NCI-H748 (cell line): Measurements from ENCODE around the gene CAMTA1.

Experiments used
- DNase-seq: peaks from one replicate; lab custom pipeline; 2025; ENCODE audit not compliant: unreplicated experiment; lab: John Stamatoyannopoulos, UW

CAMTA1 gene

DNA sequence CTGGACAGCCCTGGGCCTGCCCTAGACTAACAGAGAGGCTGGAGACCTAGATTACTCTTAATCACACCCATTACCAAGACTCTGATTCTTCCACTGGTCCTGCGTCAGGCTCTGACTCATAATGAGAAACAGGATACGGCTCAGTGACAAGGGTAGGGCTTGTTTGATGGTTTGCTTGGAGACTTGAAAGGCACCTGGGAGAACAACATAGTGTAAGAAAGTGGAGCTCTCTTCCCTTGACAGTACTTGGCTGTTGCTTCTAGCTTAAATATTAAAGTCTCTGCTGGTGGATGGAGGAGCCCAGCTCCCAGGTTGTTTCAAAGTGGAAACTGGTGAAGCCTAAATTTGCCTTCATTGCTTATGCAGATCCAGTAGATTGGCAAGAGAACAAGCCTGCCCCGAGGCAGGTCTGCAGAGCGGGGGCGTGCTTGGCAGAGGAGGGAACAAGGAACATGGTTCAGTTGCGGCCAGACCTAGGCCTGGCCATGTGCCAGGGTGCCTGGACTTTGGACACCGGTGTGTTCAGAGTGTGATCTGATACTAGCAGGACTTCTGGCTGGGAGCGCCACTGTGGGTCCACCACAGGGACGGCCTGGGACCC lies 480.6 kb downstream of the CAMTA1 start:
- peak; percentile 51 for DNase-seq

DNA sequence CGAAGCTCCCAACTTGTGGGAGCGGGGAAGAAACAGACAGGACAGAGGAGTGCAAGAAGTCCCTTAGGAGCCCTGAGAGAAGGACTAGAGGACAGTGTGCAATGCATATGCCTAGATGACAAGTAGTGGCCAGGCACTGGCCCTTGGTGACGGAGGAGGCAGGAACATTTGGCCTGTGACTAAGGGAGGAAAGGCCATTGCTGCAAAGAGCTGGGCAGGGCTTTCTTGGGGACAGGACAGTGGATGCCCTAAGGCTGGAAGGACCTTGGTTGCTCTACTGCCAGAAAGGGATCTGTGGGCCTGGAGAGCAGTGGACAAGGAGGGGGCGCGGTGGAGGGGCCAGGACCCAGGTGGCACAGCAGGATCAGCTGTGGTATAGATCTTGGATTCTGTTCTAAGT lies 481.3 kb downstream of the CAMTA1 start:
- DNase-seq, result no peak

DNA sequence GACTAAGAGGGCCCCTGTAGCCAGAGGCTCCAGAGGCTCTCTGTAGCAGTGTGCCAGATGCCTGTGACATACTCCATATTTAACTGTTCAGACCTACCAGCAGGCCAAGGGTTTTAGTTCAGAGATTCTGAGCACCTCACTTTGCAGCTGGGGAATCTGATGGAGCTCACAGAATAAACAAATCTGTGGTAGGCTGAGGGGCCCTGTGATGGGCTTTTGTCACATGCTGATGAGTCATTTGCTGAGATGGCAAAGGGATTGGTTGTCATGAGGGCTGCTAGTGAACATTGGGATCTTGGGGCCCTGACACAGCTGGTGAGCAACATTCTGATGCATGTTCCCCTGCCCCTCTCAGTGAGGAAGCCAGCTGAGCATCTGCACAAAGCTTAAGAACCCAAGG lies 482.2 kb downstream of the CAMTA1 start:
- no peak for DNase-seq

DNA sequence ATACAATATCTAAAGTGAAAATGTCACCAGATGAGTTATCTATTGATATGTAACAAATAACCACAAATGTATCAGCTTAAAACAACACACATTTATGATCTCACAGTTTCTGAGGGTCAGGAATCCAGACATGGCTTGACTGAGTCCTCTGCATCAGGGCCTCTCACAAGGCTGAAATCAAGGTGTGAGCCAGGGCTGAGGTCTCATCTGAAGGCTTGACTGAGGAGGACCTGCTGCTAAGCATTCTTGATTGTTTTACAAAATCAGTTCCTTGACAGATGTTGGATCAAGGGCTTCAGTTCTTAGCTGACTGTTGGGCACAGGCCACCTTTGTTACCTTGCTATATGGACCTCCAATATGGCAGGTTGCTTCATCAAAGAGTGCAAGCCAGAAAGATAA lies 483.7 kb downstream of the CAMTA1 start:
- DNase-seq, result no peak

DNA sequence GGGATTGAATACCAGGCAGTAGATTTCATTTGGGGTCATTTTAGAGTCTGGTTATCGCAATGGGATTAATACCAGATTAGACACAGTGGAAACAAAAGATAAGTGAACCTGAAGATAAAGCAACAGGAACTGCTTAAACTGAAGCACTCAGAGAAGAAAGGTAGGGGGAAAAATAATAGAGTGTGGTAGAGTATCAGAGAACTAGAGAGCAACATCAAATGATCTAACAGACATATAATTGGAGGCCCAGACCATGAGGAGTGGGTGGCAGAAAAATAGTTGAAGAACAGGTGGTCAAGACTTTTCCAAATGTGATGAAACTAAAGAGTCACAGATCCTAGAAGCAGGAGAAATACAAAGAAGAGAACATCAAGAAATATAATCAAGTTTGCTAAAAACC lies 484.3 kb downstream of the CAMTA1 start:
- DNase-seq, result no peak

DNA sequence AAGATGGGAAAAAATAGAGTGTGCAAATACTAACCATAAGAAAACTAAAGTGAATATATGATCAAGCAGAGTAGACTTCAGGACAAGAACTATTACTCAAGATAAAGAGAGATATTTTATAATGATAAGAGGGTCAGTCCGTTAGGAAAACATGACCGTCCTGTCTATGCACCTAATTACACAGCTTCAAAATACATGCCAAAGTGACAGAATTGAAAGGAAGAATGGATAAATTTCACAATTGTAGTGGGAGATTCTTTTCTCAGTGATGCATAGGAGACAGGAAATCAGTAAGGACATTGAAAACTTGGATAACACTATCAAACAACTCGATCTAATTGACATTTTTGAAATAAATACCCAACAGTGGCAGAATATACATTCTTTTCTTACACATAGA lies 489.0 kb downstream of the CAMTA1 start:
- DNase-seq, result no peak

DNA sequence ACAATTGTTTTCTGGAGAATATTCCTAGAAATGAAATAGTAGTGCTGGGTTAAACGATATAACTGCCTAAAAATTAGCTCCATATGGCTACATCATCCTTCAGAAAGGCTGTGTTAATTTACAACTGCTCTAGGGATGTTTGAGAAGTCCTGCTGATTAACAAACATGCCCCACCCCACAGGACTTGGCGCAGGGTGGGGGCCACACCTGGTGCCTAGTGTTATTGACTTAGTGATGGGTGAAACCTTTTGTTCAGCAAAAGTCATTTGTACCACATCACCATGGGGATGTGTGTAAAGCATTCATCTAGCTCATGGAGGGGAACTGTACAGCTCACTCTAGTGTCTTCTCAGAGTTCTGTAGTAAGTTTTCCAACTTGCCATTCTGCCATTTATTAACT lies 492.8 kb downstream of the CAMTA1 start:
- DNase-seq, result peak; percentile 98

DNA sequence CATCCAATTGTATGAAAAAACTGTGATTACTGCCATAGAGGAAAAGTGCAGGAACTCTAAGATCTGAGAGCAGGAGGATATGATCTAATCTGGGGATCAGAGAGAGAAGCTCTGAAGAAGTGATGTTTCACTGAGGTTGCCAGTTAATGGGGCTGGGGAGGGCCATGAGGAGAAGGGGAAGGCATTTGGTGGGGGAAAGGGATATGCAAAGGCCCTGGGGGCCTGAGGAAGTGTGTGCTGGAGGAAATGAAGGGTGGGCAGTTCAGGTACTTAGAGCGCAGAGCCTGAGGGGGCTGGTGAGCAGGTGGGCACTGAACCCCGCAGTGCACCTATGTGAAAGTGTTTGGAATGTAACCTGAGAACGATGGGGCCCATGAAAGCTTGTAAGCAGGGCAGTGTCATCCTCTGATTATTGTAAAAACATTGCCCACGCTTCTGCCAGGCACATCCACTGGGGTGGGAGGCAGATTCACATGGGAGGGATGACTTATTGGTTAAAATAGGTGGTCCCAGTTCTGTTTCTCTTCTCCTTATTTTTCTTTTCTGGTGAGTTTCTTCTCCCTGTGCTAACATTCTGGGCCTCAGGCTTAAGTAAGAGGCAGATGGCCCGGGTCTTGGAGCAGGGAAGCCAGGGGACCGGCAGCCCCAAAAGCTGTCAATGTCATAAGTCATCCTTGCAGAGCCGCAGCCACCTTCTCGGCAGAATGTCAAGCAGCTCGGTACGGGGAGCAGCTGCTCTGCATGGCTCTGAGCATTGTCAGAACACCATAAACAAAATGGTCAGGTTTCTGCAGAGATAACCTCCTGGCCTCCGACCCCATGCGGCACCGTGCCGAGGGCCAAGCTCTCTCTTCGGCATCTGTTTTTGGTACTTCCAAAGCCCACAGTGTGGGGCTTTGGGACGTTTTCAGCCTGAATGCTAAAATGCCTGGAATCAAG lies 493.8 kb downstream of the CAMTA1 start:
- DNase-seq, result peak; percentile 89

DNA sequence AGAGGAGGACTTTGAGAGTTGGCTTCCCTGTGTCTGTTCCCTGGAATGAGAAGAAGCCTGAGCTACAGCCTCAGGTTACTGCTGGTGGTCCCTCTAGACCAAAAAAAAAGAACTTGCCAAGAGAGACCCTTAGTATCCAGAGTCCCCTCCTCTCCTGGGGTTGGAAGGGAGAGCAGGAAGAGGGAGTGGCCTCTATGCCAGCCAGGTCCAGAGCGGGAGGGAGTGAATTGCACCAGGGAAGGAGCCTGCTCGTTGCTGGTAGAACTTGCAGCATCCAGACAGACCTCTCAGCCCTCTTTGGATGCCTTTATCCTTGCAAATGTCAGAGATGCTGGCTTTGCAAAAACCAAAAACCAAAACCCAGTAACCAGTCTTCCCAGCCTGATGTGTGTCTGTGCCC lies 494.5 kb downstream of the CAMTA1 start:
- peak; percentile 44 for DNase-seq

DNA sequence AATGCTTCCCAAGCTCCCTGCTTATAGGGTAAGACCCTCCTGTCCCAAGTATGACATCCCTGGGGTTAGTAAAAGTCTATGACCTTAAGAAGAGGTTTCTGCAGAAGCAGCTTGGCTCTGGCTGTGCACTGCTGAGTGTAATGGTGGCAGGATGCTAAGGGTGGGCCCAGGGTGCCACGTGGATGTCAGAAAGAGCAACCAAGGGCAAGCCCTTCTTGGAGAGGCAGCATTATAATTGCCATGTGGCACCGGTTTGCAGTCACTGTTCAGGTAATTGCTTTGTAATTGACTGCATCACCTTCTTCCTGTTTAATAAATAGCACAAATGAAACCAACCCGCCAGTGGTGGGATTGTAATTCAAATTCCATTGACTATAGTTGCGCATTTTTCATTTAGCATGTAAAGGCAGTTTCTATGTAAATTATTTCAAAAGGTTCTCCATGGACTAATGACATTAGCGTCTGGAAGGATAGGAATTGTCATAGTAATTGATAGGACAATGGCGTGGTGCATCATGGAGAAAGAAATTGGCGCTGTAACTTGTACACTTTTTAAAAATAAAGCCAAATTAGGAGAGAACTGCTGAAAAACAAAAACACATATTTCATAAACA lies 495.2 kb downstream of the CAMTA1 start:
- DNase-seq, result peak; percentile 82

DNA sequence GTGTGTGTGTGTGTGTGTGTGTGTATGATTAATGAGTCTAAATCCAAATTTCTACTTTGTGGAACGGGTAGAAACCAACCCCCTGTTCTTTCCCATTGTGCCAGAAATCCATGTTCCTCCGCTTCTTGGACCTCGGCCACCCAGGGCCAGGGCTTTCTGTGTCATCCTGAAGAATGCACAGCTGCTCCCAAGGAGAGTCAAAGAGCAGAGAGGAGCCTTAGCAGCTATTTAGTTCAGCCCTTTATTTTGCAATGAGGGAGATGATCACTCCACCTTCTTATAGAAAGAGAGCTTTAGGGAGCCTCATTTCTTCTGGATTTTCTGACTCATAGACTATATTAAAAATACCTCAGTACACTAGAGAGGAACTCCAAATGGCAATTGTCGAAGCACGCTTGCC lies 496.6 kb downstream of the CAMTA1 start:
- no peak for DNase-seq

DNA sequence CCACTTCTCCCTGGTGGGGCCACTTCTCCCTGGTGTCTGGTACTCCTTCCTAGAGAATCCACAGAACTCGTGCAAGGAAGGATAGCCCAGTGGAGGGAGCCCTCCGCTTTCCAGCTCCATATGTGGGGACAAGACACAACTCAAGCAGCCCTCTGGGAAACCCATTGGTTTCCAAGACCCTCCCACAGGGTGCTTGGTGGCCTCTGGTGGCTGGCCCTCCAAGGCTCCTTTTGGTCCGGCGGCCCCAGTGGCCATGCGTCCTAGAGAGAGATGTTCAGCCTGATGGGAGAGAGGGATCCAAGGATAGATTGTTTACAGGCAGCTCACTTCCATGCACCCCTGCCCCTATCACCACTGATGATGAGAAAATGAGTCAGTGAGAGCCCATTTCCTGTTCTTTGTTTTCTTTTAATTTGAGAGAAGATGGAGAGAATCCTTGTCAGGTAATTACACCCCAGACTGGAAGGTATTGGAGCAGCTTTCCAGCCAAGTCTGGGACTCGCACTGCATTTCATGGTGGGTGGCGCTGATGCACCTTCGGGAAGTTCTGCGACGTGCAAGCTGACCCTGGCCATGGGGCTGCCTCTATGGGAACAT lies 499.7 kb downstream of the CAMTA1 start:
- peak; percentile 57 for DNase-seq

DNA sequence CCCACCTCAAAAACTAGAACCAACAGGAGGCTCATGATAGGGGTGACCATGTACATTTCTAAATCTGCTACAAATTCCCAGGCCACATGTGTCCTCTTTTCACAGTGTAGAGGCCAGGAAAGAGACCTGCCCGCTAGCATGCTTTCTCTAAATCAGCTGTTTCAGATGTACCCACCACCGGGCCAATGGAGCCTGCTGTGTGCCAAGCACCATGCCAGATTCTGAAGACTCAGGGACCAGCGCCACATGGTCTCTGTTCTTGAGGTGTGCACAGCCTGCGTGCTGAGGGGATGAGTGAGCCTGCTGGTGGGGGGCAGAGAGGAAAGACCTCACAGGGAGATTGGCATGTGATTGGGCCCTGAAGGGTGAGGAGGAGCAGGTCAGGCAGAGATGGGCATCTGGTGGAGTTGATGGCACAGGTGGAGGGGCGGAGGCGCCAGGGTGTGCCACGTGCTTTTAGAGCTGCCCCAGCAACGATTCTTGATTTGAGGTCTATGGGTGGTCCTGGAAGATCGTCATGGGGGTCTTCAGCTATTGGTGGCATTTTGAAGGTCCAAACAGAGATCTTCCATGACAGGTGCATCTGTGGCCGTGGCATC lies 500.7 kb downstream of the CAMTA1 start:
- DNase-seq, result no peak

DNA sequence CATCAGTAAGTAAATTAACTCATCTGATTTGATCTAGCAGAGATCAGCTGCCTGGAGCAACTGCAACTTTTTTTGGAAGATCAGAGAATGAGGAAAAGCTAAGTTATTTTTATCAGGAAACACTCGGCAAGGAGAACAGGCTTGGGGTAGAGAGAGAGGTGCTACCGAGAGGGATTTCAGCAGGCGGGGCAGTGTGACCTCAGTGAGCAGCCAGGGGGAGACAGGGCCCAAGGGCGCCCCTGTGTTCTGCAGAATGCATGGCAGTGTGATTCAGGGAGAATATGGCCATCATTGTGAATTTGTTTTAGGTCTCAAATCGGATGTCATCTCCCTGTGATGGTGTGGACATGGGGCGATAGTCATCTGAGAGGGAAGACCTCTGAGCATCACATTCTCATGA lies 501.8 kb downstream of the CAMTA1 start:
- no peak for DNase-seq

DNA sequence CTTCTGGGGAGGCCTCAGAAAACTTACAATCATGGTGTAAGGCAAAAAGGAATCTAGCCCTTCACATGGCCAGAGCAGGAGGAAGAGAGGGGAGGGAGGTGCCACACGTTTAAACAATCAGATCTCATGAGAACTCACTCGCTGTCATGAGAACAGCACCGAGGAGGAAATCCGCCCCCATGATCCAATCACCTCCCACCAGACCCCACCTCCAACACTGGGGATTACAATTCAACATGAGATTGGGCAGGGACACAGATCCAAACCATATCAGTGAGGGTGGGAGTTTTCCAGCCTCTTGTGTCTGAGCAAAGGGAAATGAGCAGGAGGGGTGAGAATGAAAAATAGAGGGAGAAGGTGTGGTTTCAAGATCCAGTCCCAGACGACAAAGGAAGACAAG lies 503.7 kb downstream of the CAMTA1 start:
- DNase-seq, result no peak

DNA sequence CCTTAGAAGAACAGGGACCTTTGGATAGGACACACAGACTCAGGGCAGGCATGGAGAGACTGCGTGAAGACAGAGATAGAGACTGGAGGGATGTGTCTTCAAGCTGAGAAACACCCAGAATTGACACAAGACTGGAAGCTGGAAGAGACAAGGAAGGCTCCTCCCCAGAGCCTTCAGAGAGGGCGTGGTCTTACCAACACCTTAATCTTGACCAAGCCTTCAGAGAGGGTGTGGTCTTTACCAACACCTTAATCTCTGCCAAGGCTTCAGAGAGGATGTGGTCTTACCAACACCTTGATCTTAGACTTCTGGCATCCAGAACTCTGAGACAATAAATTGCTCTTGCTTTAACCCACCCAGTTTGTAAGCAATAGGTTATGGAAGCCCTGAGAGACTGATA lies 504.4 kb downstream of the CAMTA1 start:
- DNase-seq, result no peak

DNA sequence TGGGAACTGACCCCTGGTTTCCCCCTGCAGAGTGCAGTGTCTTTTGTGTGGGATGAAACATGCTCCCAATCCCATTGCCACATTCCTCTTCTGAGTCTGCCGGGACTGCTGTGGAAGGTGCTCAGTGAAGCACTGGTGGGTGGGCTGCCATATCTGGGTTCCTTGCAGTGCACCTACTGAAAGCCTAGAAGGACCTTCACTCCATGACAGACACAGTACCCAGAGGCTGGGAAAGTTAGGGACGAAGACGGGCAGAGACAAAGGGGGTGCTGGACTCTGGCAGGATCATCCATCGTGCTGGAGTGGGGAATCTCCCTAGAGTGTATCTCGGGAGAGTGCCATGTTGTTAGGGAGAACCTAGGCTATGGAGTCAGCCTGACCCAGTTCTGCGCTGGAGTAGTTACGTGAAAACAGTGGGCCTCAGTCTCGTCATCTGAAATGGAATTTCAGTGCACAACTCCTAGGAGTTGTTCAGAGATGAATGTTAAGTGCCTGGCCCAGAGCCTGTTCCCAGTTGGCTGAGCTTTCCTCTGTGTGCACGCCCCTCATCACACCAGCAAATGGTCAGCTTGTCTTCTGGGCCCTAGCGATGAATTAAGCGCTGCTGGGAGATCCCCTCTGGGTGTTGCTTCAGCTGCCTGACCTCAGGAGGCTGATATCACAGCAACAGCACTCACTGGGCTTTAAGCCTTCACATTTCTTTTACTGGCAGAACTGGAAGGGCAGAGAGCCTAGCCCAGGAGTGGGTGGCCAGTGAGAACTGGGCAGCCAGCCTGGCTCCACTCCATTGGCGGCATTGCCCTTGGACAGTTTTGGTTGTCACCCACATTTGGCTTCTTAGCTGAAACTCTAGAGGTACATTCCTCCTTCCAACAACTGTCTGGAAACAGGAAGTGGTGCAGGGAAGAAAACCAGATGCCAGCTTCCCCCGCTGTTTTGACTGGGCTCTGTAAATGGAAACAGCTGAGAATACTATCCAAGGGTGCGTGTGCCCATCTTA lies 506.0 kb downstream of the CAMTA1 start:
- DNase-seq, result no peak

DNA sequence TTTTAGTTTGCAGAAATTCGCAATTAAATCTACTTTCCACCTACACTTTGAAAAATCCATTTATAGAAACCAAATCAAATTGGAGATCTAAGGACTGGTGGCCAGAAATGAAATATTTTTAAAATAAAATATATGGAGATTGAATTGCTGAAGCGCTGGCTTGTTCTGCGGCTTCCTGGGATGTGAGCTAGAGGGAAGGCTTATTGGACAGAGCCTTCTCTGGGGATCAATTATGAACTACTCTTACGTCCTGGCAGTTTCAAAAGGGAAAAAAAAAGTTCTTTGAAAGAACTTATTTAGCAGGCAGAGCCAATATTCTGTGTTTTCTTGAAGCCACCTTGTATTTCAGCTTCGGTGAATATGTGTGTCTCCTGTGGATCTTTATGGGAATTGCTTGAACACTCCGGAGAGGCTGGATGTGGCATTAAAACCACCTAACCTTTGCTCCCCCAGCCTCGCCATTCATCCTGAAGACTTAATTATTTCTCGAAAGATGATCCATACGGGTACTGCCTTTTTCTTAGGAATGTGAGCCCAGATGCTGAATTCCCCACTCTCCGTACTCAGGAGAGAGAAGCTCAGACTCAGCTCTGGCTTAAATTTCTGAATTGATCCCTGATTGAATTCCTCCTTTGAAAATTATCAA lies 506.9 kb downstream of the CAMTA1 start:
- no peak for DNase-seq

DNA sequence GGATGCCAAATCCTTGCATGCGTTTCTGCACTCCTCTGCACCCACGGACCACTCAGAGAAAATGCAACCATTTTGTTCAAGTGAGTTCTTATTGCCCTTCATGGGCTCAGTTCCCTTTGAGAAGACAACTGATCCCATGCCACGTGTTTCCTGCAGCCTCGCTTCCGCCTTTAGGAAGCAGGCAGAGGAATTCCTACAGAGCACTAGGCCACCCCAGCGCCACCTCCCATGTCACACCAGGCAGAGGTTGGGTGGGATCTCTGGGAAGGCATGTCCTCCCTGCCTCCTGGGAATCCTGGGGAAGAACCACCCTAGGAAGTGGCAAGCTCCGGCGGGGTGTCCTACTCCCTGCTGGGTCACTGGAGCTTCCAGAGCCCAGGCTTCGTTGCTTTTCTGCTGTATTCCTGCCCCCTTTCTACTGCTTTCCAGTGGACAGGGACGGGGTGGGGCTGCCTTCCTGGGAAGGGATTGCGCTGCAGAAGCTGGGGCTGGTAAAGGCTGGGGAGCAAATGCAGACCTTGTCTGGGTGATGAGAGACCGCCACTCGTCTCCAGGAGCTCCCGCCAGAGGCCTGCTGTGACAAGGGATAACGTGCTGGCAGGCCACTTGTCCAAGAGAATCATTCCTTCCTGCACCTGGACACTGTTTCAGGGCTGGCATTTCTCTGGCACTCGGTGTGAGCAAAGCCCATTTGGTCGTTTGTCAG lies 507.6 kb downstream of the CAMTA1 start:
- DNase-seq, result no peak
